K562 treated with DMSO at 1 percent for 4 hours (cell line): ENCODE data around the gene ALX1. TPM values are rescaled to one million over a fixed set of nuclear protein-coding genes. Genes with fewer than 3 reads are reported as not detected.

Experiments used
- total RNA-seq: library from RNA; unstranded; fragments of 300-600 nt; gene quantifications from 2 replicates; pipeline ENCODE4 v1.2.3, GENCODE V29; 2022; ENCODE audit not compliant: insufficient read depth

Gene ALX1
- not detected in 2 replicates for total RNA-seq

GRCh38 chr12:85280165-85280983 lies at the start of gene ALX1:
ALX1 (plus strand) TSS chr12:85280220; CDS start chr12:85280262, 42 bp downstream.

Other genes with a start within 250 kb of the ALX1 start
- gene TSPAN19, start 243.9 kb upstream of the ALX1 start, total RNA-seq: not detected in 2 replicates
- gene LRRIQ1, start 243.9 kb upstream of the ALX1 start, total RNA-seq: not detected in 2 replicates